Stimulated activated CD4-positive, alpha-beta T cell treated with anti-CD3 and anti-CD28 coated beads, Interleukin-12 subunit alpha, Interleukin-12 subunit beta, amount 100 ng/mL, for 24 hours (primary cell): ENCODE results near the gene METTL8.
"Not testable (repeated sequence)": the region's sequence is repeated elsewhere in the genome, so short reads cannot be mapped to it uniquely, and the experiment has no call there.

Experiments
- DNase-seq, 2 experiments: peaks; one replicate each; pipeline ENCODE4 v3.0.0-alpha.2; 2020; ENCODE audit warnings: low read depth in 2 of 2

The METTL8 gene

DNA sequence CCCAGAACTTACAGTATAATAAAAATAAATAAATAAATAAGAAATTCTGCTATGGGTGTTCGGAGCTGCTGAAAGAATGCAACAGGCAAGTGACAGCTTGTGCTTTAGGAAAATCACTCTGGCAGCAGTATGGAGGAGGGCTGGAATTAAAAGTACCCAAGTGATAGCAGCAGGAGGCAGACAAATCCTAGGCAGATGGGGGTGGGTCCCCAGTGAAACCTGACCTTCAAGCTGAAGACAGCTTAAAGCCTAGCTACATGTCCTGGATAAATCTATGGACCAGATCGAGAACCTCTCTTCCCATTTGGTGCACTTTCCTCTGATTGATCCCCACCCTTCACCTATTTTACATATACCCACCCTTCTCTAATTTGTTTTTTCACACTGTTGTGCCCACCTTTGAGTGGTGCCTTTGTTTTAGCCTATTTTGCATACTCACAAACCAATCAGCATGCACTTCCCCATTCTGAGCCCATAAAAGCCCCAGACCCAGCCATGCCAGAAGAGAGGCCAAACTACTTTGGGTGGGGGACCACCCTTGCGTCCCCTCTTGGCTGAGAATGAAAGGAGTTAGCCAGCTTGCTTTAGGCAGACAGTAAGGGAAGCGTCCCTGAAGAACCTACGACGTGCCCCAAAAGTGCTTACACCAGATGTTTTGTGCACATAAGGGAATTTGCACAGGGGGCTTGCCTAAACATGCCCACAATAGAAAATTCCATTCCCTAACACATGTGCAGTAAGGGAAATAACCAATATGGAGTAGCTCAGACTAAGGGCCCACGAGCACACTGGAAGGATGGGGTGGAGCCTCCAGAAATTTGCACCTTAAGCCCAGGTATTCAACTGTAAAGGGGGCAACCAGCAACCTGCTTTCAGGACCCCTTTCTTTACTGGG lies 3.0 kb downstream of the METTL8 start:
- DNase-seq, result no peak

DNA sequence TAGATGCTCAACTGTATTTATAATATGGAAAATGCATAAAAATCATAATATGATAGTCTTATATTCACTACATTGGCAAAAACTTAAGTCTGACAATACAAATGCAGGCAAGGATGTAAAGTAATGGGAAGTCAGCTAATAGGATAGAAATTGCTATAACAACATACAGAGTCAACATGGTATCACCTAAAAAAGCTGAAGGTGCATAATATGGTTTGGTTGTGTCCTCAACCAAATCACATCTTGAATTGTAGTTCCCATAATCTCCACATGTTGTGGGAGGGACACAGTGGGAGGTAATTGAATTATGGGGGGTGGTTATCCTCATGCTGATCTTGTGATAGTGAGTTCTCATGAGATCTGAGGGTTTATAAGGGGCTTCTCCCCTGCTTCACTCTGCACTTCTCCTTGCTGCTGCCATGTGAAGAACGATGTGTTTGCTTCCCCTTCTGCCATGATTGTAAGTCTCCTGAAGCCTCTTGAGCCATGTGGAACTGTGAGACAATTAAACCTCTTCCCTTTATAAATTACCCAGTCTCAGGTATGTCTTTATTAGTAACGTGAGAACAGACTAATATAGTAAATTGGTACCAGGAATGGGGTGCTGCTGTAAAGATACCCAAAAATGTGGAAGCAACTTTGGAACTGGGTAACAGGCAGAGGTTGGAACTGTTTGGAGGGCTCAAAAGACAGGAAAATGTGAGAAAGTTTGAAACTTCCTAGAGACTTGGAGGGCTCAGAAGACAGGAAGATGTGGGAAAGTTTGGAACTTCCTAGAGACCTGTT lies 10.9 kb downstream of the METTL8 start:
- DNase-seq, result not testable (repeated sequence)

DNA sequence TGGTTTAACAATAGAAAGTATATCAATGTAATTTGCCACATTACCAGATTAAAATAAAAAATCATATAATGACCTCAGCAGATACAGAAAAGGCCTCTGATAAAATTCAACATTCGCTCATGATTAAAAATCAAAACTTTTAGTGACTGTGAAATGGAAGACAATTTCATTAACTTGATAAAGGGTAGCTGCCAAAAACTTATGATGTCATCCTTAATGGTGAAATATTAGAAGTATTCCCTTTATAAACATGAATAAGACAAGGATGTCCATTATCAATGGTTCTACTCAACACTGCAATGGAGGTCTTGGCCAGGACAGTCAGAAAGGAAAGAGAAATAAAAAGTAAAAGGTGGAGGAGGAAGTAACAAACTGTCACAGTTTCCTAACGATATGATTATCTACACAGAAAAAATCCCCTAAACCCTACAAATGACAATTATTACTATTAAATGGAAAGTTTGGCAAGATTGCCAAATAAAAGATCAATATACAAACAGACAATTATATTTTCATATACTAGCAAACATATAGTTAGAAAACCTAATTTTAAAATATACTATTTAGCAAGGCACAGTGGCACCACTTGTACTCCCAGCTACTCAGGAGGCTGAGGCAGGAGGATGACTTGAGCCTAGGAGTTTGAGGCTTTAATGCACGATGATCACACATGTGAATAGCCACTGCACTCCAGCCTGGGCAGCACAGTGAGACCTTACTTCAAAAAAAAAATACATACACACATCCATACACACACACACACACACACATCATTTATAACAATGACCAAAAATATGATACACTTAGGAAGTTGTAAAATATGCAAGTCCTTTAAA lies 12.8 kb downstream of the METTL8 start:
- no peak for DNase-seq

DNA sequence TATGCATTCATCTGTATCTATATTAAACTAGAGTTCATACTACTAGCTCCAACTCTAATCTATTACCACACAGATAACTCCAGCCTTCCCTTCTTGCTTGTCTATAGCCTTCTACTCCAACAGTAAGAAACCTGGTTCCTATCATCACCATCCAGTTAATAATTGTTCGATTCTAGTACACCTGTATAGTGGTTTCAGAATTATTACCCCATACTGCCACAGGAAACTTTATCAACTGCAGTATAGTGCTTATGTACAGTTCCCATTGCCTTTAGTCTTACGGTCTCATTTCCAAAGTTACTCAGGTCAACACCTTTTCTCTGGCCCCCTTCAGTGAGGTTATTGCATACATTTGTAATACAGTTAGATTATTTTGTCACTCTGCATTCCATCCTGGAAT lies 14.5 kb downstream of the METTL8 start:
- DNase-seq, result no peak

DNA sequence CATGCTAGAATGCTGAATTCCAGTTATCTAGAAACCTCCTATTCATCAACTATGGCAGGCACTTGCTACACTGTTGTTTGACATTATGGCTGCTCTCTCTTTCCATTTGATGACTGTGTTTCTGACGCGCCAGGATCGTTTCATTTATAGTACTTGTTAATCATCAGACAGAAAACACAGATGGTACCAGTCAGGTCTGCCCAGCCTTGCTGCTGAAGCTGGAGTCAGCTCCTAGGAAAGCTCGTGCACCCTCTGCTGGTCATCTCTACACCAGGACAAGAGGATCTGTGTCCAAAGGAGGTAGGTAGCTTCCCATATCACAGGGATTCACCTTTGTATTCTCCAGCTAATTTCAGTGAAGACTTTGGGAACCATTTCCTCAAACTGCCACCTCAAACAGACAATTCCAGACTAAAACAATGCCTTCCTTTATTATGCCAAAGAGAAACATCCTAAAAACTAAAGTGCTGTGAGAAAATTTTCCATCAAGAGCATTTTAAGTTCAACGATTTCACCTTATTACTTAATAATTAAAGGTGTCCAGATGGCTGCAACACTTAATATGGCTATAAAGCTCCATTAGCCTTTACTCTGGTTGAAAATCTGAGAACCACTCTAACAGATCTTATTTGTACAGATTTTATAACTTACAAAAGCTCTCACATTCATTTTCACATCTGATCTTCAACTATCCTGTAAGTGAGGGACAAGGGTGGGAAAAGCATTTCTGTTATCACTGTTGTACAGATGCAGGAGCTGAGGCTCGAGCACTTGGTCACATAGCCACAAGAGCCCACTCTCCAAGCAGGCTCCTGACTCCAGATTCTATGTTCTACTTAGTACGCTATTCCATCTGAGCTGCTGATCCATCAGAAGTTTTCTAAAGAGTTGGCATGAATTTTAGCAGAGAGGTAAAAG lies 17.5 kb downstream of the METTL8 start:
- peak; percentile 73 to 77 for DNase-seq

DNA sequence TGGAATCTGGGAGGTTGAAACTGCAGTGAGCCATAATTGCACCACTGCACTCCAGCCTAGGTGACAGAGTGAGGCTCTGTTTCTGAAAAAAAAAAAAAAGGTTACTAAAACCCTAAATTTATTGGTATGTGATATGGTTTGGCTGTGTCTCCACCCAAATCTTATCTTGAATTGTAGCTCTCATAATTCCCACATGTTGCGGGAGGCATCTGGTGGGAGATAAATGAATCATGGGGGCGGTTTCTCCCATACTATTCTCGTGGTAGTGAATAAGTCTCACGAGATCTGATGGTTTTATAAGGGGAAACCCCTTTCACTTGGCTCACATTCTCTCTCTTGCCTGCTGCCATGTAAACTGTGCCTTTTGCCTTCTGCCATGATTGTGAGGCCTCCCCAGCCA lies 19.1 kb downstream of the METTL8 start:
- not testable (repeated sequence) for DNase-seq

DNA sequence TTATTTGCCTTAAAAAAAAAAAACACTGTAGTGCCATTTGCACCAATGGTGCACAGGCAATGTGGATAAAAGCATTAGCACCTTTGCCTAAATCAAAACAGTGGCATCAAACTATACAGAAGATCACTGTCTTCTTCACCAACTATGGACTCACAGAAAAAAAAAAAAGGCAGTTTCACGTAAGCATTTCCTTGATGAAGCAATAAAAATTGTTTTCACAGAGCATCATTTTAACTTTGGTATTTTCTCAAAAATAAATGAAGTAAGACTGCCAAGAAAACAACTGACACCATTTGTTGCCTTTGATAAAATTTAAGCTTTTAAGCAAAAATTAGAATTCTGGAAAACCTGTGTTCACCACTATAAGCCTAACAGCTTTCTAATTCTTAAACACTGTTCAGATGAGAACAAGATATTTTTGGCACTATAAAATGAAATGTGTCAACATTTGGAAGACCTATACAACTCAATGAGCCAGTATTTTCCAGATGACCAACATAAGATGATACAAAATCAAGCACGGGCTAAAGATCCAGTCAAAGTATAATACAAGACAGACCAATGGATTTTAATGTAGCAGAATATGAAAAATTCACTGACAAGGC lies 21.1 kb downstream of the METTL8 start:
- no peak for DNase-seq

DNA sequence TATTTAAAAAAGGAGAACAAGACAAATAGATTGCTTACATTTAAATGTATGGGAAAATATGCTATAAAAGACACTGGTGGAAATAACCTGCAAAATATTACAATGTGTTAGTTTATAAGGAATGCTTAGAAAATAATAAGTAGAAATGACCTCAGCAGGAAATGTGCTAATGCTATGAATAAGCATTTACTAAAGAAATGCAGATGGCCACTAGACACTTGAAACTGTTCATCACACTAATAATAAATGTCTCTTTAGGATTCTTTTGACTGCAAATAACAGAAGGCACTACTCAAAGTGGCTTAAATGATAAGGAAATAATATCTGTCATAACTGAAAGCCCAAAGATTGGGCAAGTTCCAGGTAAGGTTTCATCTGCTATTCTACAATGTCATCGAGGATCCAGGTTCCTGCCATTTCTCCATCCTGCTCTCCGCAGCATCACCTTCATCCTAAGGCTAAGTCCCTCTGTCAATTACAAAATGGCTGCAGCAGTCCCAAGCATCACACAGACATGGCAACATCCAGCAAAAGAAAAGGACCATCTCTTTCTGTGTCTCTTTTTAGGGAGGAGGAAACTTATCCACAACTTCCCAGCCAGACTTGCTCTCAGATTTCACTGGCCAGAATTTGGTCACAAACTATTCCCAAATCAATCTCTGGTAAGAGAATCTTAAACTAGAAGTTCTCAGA lies 21.9 kb downstream of the METTL8 start:
- no peak for DNase-seq

DNA sequence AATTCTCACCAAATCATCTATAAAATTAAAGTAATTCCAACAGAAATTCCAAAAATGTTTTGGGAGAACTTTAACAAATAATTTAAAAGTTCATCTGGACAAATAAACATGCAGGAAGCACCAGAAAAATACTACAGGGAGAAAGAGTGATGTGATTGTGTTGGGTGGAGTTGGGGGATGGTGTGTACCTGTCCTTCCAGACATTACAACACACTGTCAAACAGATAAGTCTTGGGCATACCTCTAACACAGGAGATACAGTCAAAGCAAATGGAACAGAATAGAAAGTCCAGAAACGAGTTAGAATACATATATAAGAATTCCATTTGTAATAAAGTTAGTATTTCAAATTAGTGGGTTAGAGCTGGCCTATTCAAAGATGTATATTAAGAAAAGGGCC lies 22.6 kb downstream of the METTL8 start:
- no peak for DNase-seq

DNA sequence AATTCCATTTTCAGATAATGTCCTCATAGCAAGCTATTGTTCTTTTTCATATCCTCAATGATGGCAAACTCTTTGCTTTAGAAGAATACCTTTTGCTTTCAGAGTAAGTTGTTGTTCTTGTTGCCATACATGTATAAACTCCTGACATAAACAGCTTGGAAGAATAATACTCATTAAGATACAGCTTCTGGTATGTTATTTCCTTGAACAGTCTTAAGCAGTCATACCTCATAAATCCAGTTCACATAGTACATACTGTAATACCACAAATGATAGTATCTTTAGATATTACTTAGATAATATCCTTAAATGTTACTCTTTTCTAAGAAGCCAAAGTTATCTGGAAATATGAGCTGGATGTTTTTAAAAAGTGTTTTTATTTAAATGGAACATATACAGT lies 23.2 kb downstream of the METTL8 start:
- DNase-seq, result no peak

DNA sequence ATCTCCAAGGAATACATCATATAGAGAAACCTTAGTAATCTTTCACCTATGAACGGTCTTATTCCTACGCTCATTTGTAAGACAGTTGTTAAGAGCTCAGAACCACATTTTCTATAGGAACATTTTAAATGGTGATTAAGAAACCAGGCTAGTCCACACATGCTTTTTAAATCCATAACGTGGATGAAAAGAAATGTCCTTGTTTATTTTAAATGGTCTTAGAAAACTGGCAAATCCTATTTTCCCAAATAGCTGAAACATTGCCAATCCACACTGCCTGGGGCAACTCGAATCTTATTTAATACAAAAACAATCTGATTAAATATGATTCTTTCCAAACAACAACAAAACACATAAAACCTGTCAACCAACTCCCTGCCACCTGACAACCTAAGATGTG lies 23.7 kb downstream of the METTL8 start:
- DNase-seq, result no peak

DNA sequence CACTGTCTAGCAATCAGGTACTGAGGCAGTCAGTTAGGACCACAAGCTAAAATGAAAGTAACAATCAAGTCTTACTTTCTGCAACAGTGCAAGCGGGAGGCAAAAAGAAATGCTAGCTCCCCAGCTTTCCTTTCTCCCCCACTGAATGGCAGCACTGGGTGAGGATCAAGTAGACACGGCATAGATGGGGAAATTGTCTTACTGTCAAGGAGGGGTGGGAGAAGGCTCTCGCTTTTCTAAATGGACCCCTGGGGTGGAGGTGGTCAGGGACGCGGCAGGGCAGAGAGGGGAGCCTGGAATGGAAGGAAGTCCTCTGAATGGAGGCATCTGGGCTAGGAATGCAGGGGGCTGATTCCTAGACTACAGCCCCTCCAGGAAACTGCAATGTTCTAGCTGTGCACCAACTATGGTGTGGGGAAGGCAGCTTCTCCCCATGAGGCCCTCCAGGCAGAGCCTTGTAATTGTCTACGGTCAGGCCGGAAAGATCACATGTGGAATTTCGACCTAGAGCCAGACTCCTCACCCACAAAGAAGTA lies 24.3 kb downstream of the METTL8 start:
- no peak for DNase-seq

DNA sequence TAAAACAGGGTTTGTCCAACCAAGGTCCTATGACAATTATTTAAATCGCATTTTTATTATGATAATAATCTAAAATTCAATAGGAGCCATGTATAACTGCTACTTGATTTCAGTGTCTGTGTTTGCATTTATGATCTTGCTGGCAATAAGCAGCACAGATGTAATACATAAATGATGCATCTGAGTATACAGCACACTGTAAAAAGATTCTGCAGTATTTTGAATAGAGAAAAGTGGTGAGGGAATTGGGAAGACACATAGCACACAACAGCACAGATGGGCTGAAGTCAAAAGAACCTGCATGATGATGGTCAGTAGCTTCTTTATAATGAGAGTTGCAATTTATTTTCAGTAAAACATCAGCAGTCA lies 26.1 kb downstream of the METTL8 start:
- DNase-seq, result no peak

DNA sequence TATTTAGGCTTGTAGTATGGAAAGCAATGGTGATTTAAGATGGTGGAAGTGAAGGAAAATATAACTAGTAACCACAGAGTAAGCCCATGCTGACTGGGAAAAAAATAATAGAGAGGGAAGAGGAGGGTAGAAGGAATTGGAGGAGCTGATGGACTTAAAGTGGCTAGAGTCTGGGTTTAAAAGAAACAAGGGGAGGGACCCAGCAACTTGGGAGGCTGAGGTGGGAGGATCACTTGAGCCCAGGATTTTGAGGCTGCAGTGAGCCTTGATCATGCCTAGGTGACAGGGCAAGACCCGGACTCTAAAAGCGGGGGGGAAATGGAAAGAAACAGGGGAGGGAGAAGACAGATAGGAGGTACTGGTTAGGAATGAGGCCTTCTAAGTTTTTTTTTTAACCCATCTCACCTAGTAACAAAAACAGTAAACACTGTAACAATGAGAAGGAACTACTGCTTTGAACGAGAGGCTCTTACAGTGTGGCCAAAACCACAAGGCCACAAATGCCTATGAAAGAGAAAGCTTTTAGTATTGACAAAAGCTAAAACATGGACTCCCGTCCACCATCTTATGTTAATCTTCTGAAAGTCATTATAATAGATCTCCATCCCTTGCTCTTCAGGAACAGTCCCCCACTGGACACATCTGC lies 26.6 kb downstream of the METTL8 start:
- DNase-seq, result no peak

DNA sequence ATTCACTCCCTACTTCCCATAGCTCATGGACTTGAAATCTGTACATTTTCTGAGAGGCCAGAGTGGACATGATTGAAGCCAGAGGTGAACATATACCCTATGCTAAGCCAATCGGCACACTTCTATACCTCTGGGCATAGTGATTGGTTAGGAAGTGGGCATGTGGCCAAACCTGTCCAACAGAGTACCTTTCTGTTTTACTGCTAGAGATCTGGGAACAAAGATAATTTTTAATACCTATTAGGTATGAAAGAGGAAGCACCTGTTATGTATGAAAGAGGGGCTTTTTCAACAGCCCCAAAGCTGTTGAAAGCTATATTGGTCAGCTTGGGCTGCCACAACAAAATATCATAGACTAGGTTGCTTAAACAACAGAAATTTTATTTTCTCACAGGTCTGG lies 27.7 kb downstream of the METTL8 start:
- no peak for DNase-seq

DNA sequence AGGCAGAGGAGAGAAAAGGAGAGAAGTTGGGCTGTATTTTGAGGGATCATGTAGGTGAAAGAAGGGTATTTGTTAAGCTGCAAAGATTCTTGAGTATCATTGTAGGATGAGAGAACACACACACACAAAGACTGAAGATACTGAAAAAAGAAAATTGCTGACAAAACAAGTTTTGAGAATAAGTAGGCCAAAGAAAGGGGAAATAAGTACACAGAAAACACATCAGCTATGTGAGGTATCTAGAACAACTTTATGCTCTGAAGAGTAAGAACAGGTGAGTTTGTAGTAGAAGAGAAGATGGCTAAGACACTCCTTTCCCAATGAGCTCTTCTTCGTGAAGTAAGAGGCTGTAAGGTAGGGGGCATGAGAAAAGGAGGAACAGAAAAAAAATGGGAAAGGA lies 28.2 kb downstream of the METTL8 start:
- DNase-seq, result no peak

DNA sequence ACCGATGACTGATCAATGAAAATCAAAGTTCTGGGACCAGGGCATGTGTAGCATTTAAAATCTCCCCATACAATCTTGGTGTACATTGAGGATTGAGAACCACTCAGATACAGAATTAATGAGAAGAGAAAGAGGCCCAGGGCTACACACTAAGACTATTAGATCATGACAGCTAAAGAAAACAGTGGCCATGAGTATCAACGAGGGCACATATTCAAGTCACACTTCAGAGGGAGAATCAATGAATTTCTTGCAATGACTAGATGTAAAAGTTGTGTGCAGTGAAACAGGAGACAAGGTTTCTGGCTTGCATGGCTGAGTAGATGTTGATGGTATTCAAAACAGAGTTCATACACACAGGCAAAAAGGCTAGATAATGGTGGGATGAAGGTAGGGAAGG lies 29.1 kb downstream of the METTL8 start:
- no peak for DNase-seq

DNA sequence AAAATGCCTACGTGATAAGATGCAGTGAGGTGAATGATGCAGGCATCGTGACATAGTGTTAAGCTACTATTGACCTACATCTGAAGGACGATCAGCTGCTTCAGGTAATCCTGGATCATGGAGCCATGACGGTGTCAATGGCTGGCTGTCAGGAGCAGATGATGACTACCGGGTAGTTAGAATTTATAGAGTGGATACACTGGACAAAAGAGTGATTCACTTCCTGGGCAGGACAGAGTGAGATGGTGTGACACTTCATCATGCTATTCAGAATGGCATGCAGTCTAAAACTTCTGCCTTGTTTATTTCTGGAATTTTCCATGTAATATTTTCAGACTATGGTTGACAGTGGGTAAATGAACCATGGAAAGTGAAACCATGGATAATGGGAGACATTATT lies 29.5 kb downstream of the METTL8 start:
- DNase-seq, result no peak

DNA sequence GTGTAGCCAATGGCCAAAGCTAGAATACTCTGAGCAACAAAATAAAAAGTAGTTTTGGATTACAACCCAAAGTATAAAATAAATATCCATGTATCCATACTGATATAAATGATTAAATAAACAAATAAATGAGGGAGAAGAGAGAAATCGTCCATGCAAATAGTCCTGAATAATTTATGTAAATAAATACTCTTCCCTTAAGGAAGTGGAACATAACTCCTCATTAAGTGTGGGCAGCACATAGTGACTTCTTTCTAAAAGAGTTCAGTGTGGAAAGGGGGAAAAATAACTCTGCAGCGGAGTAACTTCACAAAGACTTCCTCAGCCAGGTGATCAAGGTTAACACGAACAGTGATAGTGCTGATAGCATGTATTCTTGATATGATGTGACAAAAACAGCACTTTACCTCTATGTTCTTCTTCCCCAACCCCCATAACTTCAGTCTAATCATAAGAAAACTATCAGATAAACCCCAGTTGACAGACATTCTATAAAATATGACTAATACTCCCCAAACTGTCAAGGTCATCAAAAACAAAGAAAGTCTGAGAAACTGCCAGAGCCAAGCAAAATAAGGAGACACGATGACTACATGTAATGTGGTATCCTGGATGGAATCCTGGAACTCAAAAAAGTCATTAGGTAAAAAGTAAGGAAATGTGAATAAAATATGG lies 30.7 kb downstream of the METTL8 start:
- no peak for DNase-seq
